ENCODE data around the gene YJEFN3. TPM values are rescaled to one million over a fixed set of nuclear protein-coding genes. Genes with fewer than 3 reads are reported as not detected.

The YJEFN3 gene
- total and polyA plus RNA-seq, 2 of the 8 experiments (the other 6 are each of a cell fraction or from before 2014, with no cell fraction given) = 5.7 to 9.4 TPM

DNA sequence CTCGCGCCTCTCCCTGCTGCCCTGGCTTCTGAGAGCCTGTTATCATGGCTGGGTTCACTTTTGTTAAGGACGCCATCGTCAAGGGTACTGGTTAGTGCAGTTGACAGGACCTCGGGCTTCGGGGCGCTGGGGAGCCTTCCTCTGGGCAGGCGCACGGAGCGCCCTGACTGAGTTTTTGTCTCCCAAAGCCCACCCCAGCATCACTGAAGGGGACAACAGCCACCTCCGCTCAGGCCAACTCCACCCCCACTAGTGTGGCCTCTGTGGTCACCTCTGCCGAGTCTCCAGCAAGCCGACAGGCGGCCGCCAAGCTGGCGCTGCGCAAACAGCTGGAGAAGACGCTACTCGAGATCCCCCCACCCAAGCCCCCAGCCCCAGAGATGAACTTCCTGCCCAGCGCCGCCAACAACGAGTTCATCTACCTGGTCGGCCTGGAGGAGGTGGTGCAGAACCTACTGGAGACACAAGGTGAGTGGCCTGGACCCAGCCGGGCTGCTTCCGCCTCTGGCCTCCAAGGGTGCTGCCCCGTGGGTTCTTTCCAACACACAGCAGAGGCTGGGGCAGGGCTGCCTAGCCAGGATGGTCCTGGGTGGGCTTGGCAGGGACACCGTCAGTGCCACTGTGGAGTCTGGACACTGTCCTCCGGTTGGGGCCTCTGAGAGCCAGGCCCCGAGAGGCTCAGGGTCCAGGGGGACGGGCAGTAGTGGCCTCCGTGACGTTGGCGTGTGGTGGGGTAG lies 30.3 kb upstream of the YJEFN3 start (continued):
- TF ChIP-seq PHF8 (conservative IDR thresholded peaks at IDR 0.05; ENCODE audit: low read depth, low read length) = no peak
- no peak for TF ChIP-seq POLR2A (IDR thresholded peaks at IDR 0.05; ENCODE audit: control extremely low read depth in 1 of 2, low read depth in 2 of 2, low read length in 2 of 2)
- no peak for TF ChIP-seq SRF (IDR thresholded peaks at IDR 0.05; ENCODE audit: low read depth, low read length)
- TF ChIP-seq EZH2 (IDR thresholded peaks at IDR 0.05; ENCODE audit: low read depth, low read length, severe bottlenecking) = no peak
- no peak for TF ChIP-seq NANOG (IDR thresholded peaks at IDR 0.05; ENCODE audit: insufficient read depth, low read depth, low read length, poor library complexity, severe bottlenecking)
- no peak for TF ChIP-seq CTBP2 (IDR thresholded peaks at IDR 0.05; ENCODE audit: borderline replicate concordance, insufficient read depth, insufficient read length, low read length)
- TF ChIP-seq, protein P1, sequence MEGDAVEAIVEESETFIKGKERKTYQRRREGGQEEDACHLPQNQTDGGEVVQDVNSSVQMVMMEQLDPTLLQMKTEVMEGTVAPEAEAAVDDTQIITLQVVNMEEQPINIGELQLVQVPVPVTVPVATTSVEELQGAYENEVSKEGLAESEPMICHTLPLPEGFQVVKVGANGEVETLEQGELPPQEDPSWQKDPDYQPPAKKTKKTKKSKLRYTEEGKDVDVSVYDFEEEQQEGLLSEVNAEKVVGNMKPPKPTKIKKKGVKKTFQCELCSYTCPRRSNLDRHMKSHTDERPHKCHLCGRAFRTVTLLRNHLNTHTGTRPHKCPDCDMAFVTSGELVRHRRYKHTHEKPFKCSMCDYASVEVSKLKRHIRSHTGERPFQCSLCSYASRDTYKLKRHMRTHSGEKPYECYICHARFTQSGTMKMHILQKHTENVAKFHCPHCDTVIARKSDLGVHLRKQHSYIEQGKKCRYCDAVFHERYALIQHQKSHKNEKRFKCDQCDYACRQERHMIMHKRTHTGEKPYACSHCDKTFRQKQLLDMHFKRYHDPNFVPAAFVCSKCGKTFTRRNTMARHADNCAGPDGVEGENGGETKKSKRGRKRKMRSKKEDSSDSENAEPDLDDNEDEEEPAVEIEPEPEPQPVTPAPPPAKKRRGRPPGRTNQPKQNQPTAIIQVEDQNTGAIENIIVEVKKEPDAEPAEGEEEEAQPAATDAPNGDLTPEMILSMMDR (IDR thresholded peaks at IDR 0.05; ENCODE audit: control extremely low read depth in 1 of 3, insufficient read depth in 1 of 3, low read depth in 1 of 3, low read length in 3 of 3) = no peak
- TF ChIP-seq TAF1 (IDR thresholded peaks at IDR 0.05; ENCODE audit: low read depth, low read length) = no peak

All from H1 (cell line).